Measurements from ENCODE around the gene CTSC.

CTSC gene

DNA sequence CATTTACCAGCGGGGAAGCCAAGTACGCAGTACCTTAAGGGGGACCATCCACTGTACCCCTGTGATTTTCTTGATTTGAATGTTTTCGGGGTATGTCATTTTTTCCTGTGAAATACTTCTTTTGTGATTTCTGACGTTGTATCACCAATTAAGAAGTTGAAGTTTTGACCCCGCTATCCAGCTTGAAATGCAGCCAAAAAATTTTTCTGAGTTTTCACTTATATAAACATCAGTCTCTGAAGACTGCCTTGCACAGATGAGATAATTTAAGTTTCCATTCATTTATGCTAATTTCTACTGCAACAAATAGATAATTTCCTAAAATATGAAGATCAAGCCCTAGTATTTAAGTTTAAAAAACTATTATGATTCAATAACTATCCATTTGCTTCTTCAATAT lies 20.0 kb downstream of the CTSC start:
- no peak for DNase-seq (ENCODE audit: low spot score)

- DNase-seq (ENCODE audit: low spot score): no peak
Measured at GRCh38 chr11:88315981-88316441, 21.5 kb downstream of the CTSC start.

DNA sequence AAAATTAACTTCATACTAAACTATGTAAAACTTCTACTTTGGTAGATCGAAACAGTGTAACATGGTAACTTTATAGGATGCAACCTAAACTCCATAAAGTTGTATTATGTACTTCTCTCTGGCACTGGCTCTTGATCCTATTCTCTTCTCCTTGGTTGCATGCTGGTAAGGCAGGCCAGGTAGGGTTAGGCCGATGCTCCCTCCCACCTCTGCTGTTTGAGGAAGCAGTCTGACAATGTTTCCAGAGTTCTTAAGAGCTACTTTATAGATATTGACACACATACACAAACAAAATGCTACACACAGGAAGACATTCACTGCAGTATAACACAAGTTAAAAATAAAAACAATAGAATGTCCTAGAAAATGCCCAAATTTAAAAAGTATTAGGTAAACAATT lies 22.5 kb downstream of the CTSC start:
- DNase-seq (ENCODE audit: low spot score): no peak

DNA sequence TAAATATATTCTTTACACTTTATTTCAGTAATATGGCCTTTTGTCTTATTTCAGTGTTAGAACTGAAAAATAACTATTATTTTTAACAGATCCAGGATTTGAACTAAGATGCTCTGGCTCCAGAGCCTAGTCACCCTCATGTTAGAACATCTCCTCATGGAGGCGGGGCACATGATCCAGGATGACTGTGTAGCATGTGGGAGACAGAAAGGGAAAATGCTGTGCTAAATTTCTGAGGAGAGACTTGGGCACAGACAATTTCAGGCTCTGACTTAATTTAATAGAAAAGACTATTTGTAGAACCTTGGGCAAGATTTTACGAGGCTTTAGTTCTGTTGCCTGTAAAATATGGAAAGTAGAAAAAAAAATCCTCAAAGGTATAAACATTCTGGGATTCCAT lies 24.1 kb downstream of the CTSC start:
- no peak for DNase-seq (ENCODE audit: low spot score)

- DNase-seq (ENCODE audit: low spot score): no peak
Measured at GRCh38 chr11:88312628-88313027, 24.9 kb downstream of the CTSC start.

- DNase-seq (ENCODE audit: low spot score): no peak
Measured at GRCh38 chr11:88310246-88310645, 27.3 kb downstream of the CTSC start.

- peak; percentile 33 for DNase-seq (ENCODE audit: low spot score)
Measured at GRCh38 chr11:88308576-88308975, 29.0 kb downstream of the CTSC start.

GRCh38 chr11:88307749-88308425 lies 29.6 kb downstream of the CTSC start:
- peak; percentile 31 for DNase-seq (ENCODE audit: low spot score)

DNA sequence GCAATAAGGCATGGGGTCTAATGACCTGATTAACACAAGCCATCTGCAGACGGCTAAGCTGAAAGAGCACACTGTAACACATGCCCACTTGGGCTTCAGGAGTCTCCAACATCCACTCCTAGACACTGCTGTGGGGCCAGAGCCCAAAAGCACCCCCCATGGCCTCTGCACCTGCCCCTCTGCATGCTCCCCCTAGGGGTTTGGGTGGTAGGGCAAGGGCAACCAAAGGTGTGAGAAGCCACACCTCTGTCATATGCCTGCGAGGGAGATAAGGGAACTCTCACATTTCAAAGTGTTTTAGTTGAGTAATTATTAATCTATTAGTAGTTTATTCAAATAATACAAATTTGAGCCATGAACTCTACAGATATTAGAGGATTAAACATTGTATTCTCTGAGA lies 30.8 kb downstream of the CTSC start:
- no peak for DNase-seq (ENCODE audit: low spot score)

DNA sequence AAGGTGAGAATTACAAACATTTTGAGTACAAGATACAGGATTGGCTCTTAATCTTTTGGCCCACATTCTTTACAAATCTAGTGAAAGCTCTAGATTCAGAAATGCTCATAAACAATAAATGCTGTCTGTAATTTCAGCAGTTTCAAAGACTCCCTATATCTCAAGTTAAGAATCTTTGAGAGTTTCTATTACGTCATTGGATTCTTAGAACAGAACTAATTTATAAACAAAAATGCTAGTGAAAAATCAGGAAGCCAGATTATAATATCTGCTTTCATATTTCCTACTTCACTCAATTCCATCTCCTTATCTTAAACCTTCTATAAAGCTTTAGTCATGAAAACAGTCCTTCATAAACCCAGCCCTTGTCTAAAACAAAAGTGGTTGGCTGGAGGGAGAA lies 32.1 kb downstream of the CTSC start:
- no peak for DNase-seq (ENCODE audit: low spot score)

GRCh38 chr11:88304352-88304751 lies 33.2 kb downstream of the CTSC start:
- DNase-seq (ENCODE audit: low spot score): no peak

- DNase-seq (ENCODE audit: low spot score): no peak
Measured at GRCh38 chr11:88303037-88303436, 34.5 kb downstream of the CTSC start.

GRCh38 chr11:88301488-88302140 lies 35.9 kb downstream of the CTSC start:
- no peak for DNase-seq (ENCODE audit: low spot score)

- peak; percentile 42 for DNase-seq (ENCODE audit: low spot score)
Measured at GRCh38 chr11:88300888-88301487, 36.5 kb downstream of the CTSC start.

GRCh38 chr11:88297863-88298262 lies 39.7 kb downstream of the CTSC start:
- no peak for DNase-seq (ENCODE audit: low spot score)

DNA sequence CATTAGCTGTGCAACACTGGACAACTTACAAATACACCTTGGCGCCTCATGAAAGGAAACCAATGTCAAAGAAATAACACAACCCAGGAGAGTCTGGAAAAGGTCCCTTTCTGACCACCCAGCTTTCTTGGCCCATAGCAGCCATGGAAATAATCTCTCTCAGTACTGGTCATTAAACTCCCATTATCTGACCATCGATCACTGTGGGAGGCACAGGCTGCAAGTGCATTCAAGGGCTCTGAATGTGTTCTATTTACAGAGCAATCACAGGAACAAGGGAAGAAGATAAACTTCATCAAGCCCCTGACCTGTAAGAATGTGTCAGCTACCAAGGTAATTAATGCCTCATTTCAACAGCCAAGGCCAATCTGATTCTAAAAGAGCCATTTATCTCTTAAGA lies 40.1 kb downstream of the CTSC start:
- DNase-seq (ENCODE audit: low spot score): no peak

- DNase-seq (ENCODE audit: low spot score): no peak
Measured at GRCh38 chr11:88295028-88295427, 42.5 kb downstream of the CTSC start.

- DNase-seq (ENCODE audit: low spot score): no peak
Measured at GRCh38 chr11:88293931-88294330, 43.6 kb downstream of the CTSC start.

GRCh38 chr11:88292171-88292843 lies 45.2 kb downstream of the CTSC start:
- DNase-seq (ENCODE audit: low spot score): no peak

- DNase-seq (ENCODE audit: low spot score): no peak
Measured at GRCh38 chr11:88288560-88288959, 49.0 kb downstream of the CTSC start.

DNA sequence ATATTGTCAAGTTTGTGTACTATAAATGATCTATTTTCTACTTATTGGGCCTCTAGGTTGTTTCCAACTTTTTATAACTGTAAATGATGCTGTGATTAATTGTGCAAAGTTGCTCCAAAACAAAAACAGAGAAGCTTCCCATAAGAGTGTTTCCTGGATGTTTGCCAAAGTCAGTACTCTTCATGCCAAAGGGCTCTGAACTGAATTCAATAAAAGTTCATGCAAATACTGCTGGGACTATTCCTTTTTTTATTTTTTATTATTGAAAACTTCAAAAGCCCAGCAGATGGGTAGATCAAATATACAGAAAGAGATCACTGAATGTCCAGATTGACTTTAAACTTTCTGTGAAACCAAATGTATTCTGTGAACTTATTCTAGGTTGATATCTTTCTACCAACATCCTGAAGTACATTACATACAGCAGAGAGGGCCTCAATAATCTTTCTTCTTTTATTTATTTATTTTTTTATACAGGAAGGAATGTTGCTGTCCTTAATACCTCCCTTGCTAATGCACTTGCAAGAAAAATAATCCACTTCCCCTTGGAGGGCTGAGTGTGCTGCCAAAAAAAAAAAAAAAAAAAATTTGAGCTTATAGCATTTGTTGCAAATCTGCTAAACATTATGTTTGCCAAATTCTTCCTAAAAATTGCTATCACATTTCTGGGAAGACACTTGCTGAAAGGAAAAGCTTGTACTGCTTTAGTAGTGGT lies 53.0 kb downstream of the CTSC start:
- DNase-seq (ENCODE audit: low spot score): no peak
